Measurements from ENCODE around the gene KRTAP5-7. TPM values are rescaled to one million over a fixed set of nuclear protein-coding genes. Genes with fewer than 3 reads are reported as not detected.
"Not testable (repeated sequence)": the region's sequence is repeated elsewhere in the genome, so short reads cannot be mapped to it uniquely, and the experiment has no call there.

The KRTAP5-7 gene
- total RNA-seq, 3 donors from 2014 or later, result not detected

GRCh38 chr11:71502871-71503435, 24.1 kb upstream of the KRTAP5-7 start:
- H3K36me3 Mint-ChIP-seq (ENCODE audit: insufficient read depth), result peaks cover 60% of the 10 kb centered on the region
- H3K27me3 Mint-ChIP-seq (ENCODE audit: low read depth), result no peaks in the 10 kb centered on the region
- no peak for DNase-seq
- H3K4me1 Mint-ChIP-seq (ENCODE audit: low read depth), result no peaks in the 10 kb centered on the region
- peaks cover 15% of the 10 kb centered on the region for H3K9me3 Mint-ChIP-seq
- no peak for ATAC-seq
- no peak overlapping the region for H3K4me3 Mint-ChIP-seq

DNA sequence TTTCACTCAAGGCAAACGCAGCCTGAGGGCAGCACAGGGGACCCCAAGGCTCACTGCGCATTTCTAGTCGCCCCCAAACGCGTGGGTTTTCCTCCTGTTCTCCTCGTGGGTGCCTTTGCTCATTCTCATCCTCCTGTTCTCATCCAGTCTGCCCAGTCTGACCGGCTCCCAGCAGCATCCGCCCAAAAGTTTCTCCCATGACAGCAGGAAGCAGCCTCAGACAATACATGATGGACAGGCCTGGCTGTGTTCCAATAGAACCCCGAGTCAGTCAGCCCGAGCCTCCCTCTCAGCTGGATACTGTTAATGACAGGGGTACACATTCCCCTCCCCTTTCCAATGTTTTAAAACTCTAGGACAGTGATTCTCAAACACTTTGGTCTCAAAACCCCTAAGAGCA, 22.5 kb upstream of the KRTAP5-7 start:
- Mint-ChIP-seq H3K4me3 (no peak overlapping the region), H3K27me3 (ENCODE audit: low read depth) (no peaks in the 10 kb centered on the region), H3K4me1 (ENCODE audit: low read depth) (no peaks in the 10 kb centered on the region), H3K36me3 (ENCODE audit: insufficient read depth) (peaks cover 56% of the 10 kb centered on the region), H3K9me3 (peaks cover 28% of the 10 kb centered on the region)
- no peak for ATAC-seq
- DNase-seq, result no peak

GRCh38 chr11:71505001-71505400, 22.1 kb upstream of the KRTAP5-7 start:
- ATAC-seq, result no peak
- no peak for DNase-seq
- H3K27me3 Mint-ChIP-seq (ENCODE audit: low read depth), result no peaks in the 10 kb centered on the region
- H3K9me3 Mint-ChIP-seq, result peaks cover 33% of the 10 kb centered on the region
- H3K4me3 Mint-ChIP-seq, result no peak overlapping the region
- no peaks in the 10 kb centered on the region for H3K4me1 Mint-ChIP-seq (ENCODE audit: low read depth)
- peaks cover 56% of the 10 kb centered on the region for H3K36me3 Mint-ChIP-seq (ENCODE audit: insufficient read depth)

DNA sequence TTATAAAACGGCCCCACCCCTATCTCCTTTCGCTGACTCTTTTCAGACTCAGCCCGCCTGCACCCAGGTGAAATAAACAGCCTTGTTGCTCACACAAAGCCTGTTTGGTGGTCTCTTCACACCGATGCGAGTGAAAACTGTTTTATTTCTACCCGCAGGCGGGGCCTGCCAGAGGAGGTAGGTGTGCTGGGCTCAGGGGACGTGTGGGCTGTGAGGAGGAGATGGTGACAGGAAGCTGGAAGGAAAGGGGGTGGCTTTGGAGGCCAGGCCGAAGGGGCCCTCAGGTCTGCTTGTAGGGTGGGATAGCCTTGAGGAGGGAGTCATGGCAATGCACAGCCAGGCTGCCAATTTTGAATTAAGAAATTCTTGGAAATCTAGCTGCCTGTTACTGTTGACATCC, 21.3 kb upstream of the KRTAP5-7 start:
- DNase-seq, result no peak
- no peak for ATAC-seq
- Mint-ChIP-seq H3K4me3 (no peak overlapping the region), H3K9me3 (peaks cover 35% of the 10 kb centered on the region), H3K4me1 (ENCODE audit: low read depth) (no peaks in the 10 kb centered on the region), H3K36me3 (ENCODE audit: insufficient read depth) (peaks cover 48% of the 10 kb centered on the region), H3K27me3 (ENCODE audit: low read depth) (no peaks in the 10 kb centered on the region)

GRCh38 chr11:71507102-71507501, 20.0 kb upstream of the KRTAP5-7 start:
- Mint-ChIP-seq H3K9me3 (peaks cover 39% of the 10 kb centered on the region), H3K4me1 (ENCODE audit: low read depth) (no peaks in the 10 kb centered on the region), H3K4me3 (no peak overlapping the region), H3K36me3 (ENCODE audit: insufficient read depth) (peaks cover 40% of the 10 kb centered on the region), H3K27me3 (ENCODE audit: low read depth) (no peaks in the 10 kb centered on the region)
- DNase-seq (no peak), ATAC-seq (no peak)

DNA sequence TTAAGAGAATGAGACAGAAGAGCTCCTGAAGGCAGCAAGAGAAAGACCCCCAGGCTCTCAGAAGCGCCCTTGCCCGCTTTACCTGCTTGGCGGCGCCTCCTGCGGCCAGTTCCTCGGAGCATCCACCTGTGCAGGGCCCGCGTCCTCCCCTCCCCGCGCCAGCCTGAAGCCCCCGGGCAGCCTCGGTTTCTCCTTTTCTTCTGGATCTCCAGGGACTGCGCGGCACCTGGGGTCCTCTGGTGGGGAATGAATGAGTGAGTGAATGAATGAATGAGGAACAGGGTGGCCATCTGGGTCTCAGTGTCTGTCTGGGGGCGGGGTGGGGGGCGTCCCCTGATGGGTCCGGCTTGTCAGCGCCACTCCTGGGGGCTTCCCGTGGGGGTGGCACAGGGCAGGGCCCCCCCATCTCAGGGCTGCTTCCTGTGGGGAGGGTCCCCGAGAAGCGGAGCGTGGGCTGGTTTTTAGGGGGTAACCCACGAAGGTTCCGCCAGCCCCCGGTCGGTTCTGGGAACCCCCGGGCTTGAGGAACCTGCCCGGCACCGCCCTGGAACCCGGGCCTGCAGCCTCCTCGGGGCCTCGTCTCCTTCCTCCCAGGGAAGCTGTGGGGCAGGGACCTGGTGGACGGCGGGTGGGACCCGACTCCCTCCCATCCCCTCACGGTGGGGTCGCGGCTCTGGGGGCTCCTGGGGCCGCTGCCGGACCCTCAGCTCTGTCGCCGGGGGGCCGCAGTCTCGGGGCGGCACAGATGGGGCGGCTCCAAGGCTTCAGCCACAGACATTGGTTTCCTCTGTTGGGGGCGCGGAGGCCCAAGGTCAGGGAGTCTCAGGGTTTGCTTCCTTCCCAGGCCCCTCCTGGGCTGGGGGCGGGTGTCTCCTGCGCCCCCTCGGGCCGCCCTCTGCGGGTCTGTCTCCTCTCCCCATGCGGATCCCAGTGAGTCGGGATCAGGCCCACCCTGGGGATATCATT, 8.3 kb upstream of the KRTAP5-7 start:
- no peaks in the 10 kb centered on the region for H3K36me3 Mint-ChIP-seq (ENCODE audit: insufficient read depth)
- no peaks in the 10 kb centered on the region for H3K4me1 Mint-ChIP-seq (ENCODE audit: low read depth)
- ATAC-seq (no peak), DNase-seq (no peak)
- no peaks in the 10 kb centered on the region for H3K27me3 Mint-ChIP-seq (ENCODE audit: low read depth)
- no peak overlapping the region for H3K4me3 Mint-ChIP-seq
- H3K9me3 Mint-ChIP-seq, result peaks cover 4% of the 10 kb centered on the region

GRCh38 chr11:71519546-71519945, 7.5 kb upstream of the KRTAP5-7 start:
- ATAC-seq (no peak), DNase-seq (no peak)
- no peaks in the 10 kb centered on the region for H3K36me3 Mint-ChIP-seq (ENCODE audit: insufficient read depth)
- no peak overlapping the region for H3K4me3 Mint-ChIP-seq
- peaks cover 4% of the 10 kb centered on the region for H3K9me3 Mint-ChIP-seq
- no peaks in the 10 kb centered on the region for H3K27me3 Mint-ChIP-seq (ENCODE audit: low read depth)
- no peaks in the 10 kb centered on the region for H3K4me1 Mint-ChIP-seq (ENCODE audit: low read depth)

DNA sequence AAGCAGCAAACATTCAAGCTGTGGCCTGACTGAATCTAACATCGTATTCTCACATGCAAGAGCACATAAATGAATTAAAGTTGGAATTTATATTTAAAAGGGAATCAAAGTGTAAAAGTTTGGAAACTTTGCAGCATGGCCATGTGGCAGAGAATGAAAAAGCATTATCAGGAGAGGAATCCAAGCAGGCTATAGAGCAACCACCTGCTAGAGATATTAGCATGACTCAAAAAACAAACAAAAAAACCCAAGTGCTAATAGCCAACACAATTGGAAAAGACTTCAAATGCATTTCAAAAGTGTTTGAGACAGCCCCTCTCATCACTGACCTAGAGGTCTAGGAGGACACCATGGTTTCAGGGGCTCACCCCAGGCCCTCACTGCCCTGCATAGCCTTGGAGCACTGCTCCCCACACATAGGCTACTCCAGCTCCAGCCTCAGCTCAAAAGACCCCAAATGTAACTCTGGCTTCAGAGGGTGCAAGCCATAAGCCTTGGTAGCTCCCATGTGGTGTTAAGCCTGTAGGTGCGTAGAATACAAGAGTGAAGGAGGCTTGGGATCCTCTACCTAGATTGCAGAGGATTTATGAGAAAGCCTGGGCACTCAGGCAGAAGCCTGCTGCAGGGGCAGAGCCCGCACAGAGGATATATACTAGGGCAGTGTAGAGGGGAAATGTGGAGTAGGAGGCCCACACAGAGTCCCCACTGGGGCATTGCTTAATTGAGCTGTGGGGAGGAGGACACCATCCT, 1.7 kb upstream of the KRTAP5-7 start:
- no peak for ATAC-seq
- peaks cover 4% of the 10 kb centered on the region for H3K9me3 Mint-ChIP-seq
- no peak for DNase-seq
- peaks cover 16% of the 10 kb centered on the region for H3K27me3 Mint-ChIP-seq (ENCODE audit: low read depth)
- no peaks in the 10 kb centered on the region for H3K4me1 Mint-ChIP-seq (ENCODE audit: low read depth)
- H3K36me3 Mint-ChIP-seq (ENCODE audit: insufficient read depth), result no peaks in the 10 kb centered on the region
- no peak overlapping the region for H3K4me3 Mint-ChIP-seq

DNA sequence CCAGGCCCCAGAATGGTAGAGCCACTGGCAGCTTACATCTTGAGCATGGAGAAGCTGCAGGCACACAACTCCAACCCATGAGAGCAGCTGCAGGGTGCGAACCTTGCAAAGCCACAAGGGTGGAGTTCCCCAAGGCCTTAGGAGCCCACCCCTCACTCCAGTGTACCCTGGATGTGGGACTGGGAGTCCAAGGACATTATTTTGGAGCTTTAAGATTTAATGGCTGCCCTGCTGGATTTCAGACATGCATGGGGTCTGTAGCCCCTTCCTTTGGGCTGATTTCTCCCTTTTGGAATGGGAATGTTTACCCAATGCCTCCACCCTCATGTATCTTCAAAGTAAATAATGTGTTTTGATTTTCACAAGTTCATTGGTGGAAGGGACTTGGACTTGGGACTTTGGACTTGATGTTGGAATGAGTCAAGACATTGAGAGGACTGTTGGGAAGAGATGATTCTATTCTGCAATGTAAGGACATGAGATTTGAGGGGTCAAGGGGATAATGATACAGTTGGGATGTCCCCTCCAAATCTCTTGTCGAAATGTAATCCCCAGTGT, 1.1 kb upstream of the KRTAP5-7 start:
- DNase-seq, result no peak
- peaks cover 16% of the 10 kb centered on the region for H3K27me3 Mint-ChIP-seq (ENCODE audit: low read depth)
- no peak for ATAC-seq
- H3K36me3 Mint-ChIP-seq (ENCODE audit: insufficient read depth), result no peaks in the 10 kb centered on the region
- peaks cover 4% of the 10 kb centered on the region for H3K9me3 Mint-ChIP-seq
- no peak overlapping the region for H3K4me3 Mint-ChIP-seq
- no peaks in the 10 kb centered on the region for H3K4me1 Mint-ChIP-seq (ENCODE audit: low read depth)

DNA sequence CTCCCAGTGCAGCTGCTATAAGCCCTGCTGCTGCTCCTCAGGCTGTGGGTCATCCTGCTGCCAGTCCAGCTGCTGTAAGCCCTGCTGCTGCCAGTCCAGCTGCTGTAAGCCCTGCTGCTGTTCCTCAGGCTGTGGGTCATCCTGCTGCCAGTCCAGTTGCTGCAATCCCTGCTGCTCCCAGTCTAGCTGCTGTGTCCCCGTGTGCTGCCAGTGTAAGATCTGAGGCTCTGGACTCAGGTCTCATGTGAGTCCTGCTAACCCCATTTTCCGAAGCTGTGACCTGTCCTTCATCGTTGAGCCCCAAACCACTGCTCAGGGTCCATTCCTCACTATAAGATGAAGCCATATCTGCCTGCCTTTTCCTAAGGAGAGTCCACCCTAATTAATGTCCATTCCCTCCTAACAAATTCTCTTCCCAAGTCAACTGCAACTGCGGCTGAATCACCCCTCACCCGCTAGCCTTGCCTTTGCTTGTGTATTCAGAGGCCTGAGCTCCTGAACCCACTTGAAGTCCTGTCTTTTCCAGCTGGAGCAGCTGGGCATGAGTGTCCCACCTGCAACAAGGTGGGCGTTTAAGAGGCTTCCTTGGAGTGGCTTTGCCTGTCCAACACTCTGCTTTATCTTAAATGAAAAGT, 626 bp downstream of the KRTAP5-7 start:
- Mint-ChIP-seq H3K4me1 (ENCODE audit: low read depth) (no peaks in the 10 kb centered on the region), H3K36me3 (ENCODE audit: insufficient read depth) (no peaks in the 10 kb centered on the region), H3K4me3 (no peak overlapping the region), H3K9me3 (peaks cover 4% of the 10 kb centered on the region), H3K27me3 (ENCODE audit: low read depth) (peaks cover 16% of the 10 kb centered on the region)
- ATAC-seq (no peak), DNase-seq (no peak)

DNA sequence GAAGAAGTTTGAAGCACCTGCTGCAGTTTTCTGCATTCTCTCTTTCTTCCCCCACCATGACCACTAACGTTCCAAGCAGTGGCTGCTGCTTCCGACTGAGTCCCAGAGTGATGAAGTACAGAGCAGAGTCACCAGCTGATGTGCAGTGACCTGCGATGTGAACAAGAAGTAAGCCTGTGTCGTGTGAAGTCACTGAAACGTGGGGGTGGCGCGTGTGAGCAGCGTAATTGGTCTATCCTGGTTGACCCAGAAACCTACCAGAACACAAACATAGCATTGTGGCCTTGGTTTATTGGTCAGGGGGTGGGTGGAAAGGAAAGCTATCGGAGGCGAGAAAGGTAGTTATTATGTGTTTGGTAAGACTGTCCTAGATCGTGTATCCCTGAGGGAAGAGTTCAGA, 3.5 kb downstream of the KRTAP5-7 start:
- DNase-seq (no peak), ATAC-seq (no peak)
- Mint-ChIP-seq H3K9me3 (no peaks in the 10 kb centered on the region), H3K36me3 (ENCODE audit: insufficient read depth) (no peaks in the 10 kb centered on the region), H3K4me3 (no peak overlapping the region), H3K27me3 (ENCODE audit: low read depth) (peaks cover 16% of the 10 kb centered on the region), H3K4me1 (ENCODE audit: low read depth) (no peaks in the 10 kb centered on the region)

DNA sequence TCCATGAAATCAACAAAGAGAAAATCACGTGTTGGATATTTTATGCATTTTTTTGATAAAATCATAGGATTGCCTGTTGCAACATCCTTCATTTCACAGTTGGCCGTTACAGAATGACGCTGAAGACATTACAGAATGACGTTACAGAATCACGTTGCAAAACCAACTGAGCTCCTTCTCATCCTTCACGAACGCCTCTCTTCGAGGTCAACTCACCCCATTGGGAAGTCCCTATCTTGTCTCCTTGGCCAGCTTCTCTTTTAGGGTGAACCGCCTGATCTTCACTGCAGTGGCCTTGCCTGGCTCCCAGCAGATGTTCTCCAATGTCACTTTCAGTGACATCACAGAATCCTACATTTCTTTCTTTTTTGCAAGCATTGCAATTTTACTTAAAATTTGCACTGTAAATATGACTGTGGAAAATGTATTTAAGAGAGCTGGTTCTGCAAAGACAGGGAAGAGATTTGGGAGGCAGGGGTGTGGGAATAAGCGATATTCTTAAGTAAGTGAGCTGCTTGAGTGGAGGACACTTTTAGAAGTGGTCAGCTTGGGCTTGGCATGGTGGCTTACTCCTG, 5.1 kb downstream of the KRTAP5-7 start:
- H3K36me3 Mint-ChIP-seq (ENCODE audit: insufficient read depth), result no peaks in the 10 kb centered on the region
- H3K9me3 Mint-ChIP-seq, result no peaks in the 10 kb centered on the region
- H3K27me3 Mint-ChIP-seq (ENCODE audit: low read depth), result peaks cover 12% of the 10 kb centered on the region
- H3K4me3 Mint-ChIP-seq, result no peak overlapping the region
- DNase-seq, result no peak
- H3K4me1 Mint-ChIP-seq (ENCODE audit: low read depth), result no peaks in the 10 kb centered on the region
- no peak for ATAC-seq

DNA sequence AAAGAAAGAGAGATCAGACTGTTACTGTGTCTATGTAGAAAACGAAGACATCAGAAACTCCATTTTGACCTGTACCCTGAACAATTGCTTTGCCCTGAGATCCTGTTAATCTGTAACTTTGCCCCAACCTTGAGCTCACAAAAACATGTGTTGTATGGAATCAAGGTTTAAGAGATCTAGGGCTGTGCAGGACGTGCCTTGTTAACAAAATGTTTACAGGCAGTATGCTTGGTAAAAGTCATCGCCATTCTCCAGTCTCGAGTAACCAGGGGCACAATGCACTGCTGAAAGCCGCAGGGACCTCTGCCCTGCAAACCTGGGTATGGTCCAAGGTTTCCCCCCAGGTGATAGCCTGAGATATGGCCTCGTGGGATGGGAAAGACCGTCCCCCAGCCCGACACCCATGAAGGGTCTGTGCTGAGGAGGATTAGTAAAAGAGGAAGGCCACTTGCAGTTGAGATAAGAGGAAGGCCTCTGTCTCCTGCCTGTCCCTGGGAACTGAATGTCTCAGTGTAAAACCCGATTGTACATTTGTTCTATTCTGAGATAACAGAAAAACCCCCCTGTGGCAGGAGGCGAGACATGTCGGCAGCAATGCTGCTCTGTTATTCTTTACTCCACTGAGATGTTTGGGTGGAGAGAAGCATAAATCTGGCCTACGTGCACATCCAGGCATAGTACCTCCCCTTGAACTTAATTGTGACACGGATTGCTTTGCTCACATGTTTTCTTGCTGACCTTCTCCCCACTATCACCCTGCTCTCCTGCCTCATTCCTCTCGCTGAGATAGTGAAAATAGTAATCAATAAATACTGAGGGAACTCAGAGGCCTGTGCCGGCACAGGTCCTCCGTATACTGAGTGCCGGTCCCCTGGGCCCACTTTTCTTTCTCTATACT, 7.9 kb downstream of the KRTAP5-7 start:
- not testable (repeated sequence) for ATAC-seq; H3K4me3 Mint-ChIP-seq; H3K4me1 Mint-ChIP-seq (ENCODE audit: low read depth); DNase-seq; H3K9me3 Mint-ChIP-seq; H3K36me3 Mint-ChIP-seq (ENCODE audit: insufficient read depth)
- H3K27me3 Mint-ChIP-seq (ENCODE audit: low read depth), result peaks cover 12% of the 10 kb centered on the region

Measured in activated T-cell treated with anti-CD3 and anti-CD28 coated beads, Interleukin-2, amount 50 U/mL, for 4 hours (primary cell).